ENCODE data around the gene TBX15.

The TBX15 gene

GRCh38 chr1:118896416-118896815 lies 91.7 kb downstream of the TBX15 start:
- Mint-ChIP-seq H3K4me3 (no peak overlapping the region), H3K36me3 (ENCODE audit: low read depth) (peaks cover 33% of the 10 kb centered on the region), H3K27me3 (ENCODE audit: low read depth, poor library complexity) (peaks cover 6% of the 10 kb centered on the region), H3K27ac (no peak overlapping the region), H3K4me1 (peaks cover 16% of the 10 kb centered on the region), H3K9me3 (no peaks in the 10 kb centered on the region)
- TF ChIP-seq CTCF (IDR thresholded peaks at IDR 0.05): no peak
- DNase-seq: no peak

GRCh38 chr1:118894836-118895235 lies 93.3 kb downstream of the TBX15 start:
- peaks cover 25% of the 10 kb centered on the region for H3K36me3 Mint-ChIP-seq (ENCODE audit: low read depth)
- no peak overlapping the region for H3K27ac Mint-ChIP-seq
- H3K27me3 Mint-ChIP-seq (ENCODE audit: low read depth, poor library complexity): peaks cover 6% of the 10 kb centered on the region
- peaks cover 7% of the 10 kb centered on the region for H3K4me1 Mint-ChIP-seq
- H3K9me3 Mint-ChIP-seq: no peaks in the 10 kb centered on the region
- no peak for DNase-seq
- TF ChIP-seq CTCF (IDR thresholded peaks at IDR 0.05): no peak
- no peak overlapping the region for H3K4me3 Mint-ChIP-seq

GRCh38 chr1:118890851-118891384 lies 97.2 kb downstream of the TBX15 start:
- peaks cover 6% of the 10 kb centered on the region for H3K27me3 Mint-ChIP-seq (ENCODE audit: low read depth, poor library complexity)
- no peak for DNase-seq
- no peaks in the 10 kb centered on the region for H3K9me3 Mint-ChIP-seq
- H3K4me3 Mint-ChIP-seq: no peak overlapping the region
- no peak for TF ChIP-seq CTCF (IDR thresholded peaks at IDR 0.05)
- peaks cover 17% of the 10 kb centered on the region for H3K36me3 Mint-ChIP-seq (ENCODE audit: low read depth)
- H3K4me1 Mint-ChIP-seq: peaks cover 5% of the 10 kb centered on the region
- H3K27ac Mint-ChIP-seq: no peak overlapping the region

- Mint-ChIP-seq H3K36me3 (ENCODE audit: low read depth) (peaks cover 26% of the 10 kb centered on the region), H3K9me3 (no peaks in the 10 kb centered on the region), H3K4me1 (peaks cover 10% of the 10 kb centered on the region), H3K27ac (peak overlapping the region; percentile 34), H3K4me3 (no peak overlapping the region), H3K27me3 (ENCODE audit: low read depth, poor library complexity) (peaks cover 3% of the 10 kb centered on the region)
- TF ChIP-seq CTCF (IDR thresholded peaks at IDR 0.05): no peak
- no peak for DNase-seq
These were observed 103.2 kb downstream of the TBX15 start for GRCh38 chr1:118884946-118885345.

- H3K4me1 Mint-ChIP-seq: peaks cover 14% of the 10 kb centered on the region
- no peak overlapping the region for H3K27ac Mint-ChIP-seq
- DNase-seq: no peak
- H3K4me3 Mint-ChIP-seq: no peak overlapping the region
- peaks cover 3% of the 10 kb centered on the region for H3K27me3 Mint-ChIP-seq (ENCODE audit: low read depth, poor library complexity)
- TF ChIP-seq CTCF (IDR thresholded peaks at IDR 0.05): no peak
- no peaks in the 10 kb centered on the region for H3K9me3 Mint-ChIP-seq
- H3K36me3 Mint-ChIP-seq (ENCODE audit: low read depth): peaks cover 22% of the 10 kb centered on the region
These were observed 106.4 kb downstream of the TBX15 start for GRCh38 chr1:118881751-118882150.

- DNase-seq: no peak
- H3K27ac Mint-ChIP-seq: no peak overlapping the region
- H3K9me3 Mint-ChIP-seq: no peaks in the 10 kb centered on the region
- TF ChIP-seq CTCF (IDR thresholded peaks at IDR 0.05): no peak
- no peaks in the 10 kb centered on the region for H3K27me3 Mint-ChIP-seq (ENCODE audit: low read depth, poor library complexity)
- peaks cover 14% of the 10 kb centered on the region for H3K4me1 Mint-ChIP-seq
- no peak overlapping the region for H3K4me3 Mint-ChIP-seq
- H3K36me3 Mint-ChIP-seq (ENCODE audit: low read depth): peaks cover 1% of the 10 kb centered on the region
These were observed 109.5 kb downstream of the TBX15 start for GRCh38 chr1:118878661-118879060.

Data from nephron progenitor cell (in vitro differentiated cells).